ENCODE measurements around the gene RHOC.

RHOC gene

DNA sequence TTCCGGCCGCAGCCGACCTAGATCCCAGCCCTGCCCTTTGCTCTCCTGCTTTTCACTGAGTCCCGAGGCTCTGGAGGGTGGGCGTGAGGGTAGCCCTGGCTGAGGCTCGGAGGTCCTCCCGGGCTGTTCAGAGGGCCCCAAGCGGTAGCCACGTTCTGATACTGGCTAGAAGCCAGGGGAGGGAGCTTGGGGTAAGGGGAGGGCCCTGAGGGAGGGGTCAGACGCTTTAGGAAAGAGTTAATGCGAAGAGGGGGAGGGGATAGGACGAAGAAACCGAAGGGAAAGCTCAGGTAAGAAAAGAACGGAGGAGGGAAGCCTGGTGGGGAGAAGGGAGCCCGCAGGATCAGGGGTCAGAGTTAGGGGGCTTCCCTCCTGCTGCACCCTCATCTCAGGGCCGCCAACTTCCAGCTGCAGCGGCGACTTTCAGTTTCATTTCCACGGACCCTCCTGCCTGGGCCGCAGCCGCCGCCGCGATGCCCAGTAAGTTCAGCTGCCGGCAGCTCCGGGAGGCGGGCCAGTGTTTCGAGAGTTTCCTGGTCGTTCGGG is 32.4 kb downstream of the RHOC start, which contains the start of gene MOV10:
TSS of gene MOV10 (plus strand) at position 220 of the 546 bp plus-strand sequence. CDS start at position 474, 254 bp downstream.
- Histone ChIP-seq H3K9me3 (ENCODE audit: control insufficient read depth, low read length) (no peaks in the 10 kb centered on the region), H3K27me3 (replicated peaks; ENCODE audit: control insufficient read depth, insufficient read depth, low read length) (no peaks in the 10 kb centered on the region), H3K9ac (ENCODE audit: low read length) (peak within 1 kb of the TSS; percentile 92), H3K4me1 (ENCODE audit: control insufficient read depth, insufficient read depth, low read length) (peaks cover 19% of the 10 kb centered on the region), H3K4me3 (ENCODE audit: low read length) (peak within 1 kb of the TSS; percentile 91), H3K36me3 (ENCODE audit: control insufficient read depth, insufficient read depth, low read length, severe bottlenecking) (peaks cover 28% of the 10 kb centered on the region)
- peak; percentile 85 for DNase-seq (ENCODE audit: low read depth)

DNA sequence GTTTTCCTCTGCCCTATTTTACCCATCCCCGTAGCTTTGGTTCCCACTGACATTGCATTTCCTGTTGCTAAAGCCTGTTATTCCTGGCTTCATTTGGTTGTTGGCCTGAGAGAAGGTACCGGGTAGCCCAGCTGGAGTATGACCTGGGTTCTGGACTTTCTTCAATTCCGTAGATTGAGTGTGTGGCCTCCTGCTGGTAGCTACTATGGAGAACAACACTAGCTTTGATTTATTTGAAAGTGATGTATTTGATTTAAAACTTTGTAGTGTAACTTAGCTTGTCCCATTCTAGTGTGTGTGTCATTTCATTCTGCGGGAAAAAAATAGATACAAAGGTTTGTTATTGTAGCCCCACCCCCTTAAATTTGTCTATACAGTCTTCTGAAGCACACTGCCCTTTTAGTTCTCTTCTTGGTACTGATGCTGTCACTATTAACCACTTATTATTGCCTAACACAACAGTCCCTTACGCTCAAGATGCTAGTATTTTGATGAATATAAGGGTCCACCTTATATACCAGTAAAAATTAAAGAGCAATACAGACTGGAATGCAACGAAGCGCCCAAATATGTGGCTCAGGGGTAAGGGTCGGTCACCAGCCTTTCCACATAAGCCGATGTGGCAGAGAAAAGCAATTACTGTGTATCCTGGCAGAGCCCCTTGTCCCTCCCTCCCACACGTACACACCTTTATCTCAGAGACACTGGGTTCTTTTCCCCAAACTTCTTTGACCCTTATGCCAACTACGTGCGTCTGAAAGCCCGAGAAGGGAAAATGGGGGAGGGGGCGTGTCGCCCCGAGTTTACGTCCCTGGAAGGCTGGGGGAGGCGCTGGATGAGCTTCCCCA is 33.1 kb downstream of the RHOC start:
- Histone ChIP-seq H3K4me3 (ENCODE audit: low read length) (peak overlapping the region; percentile 91), H3K4me1 (ENCODE audit: control insufficient read depth, insufficient read depth, low read length) (peaks cover 22% of the 10 kb centered on the region), H3K9me3 (ENCODE audit: control insufficient read depth, low read length) (no peaks in the 10 kb centered on the region), H3K36me3 (ENCODE audit: control insufficient read depth, insufficient read depth, low read length, severe bottlenecking) (peaks cover 35% of the 10 kb centered on the region), H3K9ac (ENCODE audit: low read length) (peak overlapping the region; percentile 92), H3K27me3 (replicated peaks; ENCODE audit: control insufficient read depth, insufficient read depth, low read length) (no peaks in the 10 kb centered on the region)
- peak; percentile 79 for DNase-seq (ENCODE audit: low read depth)

DNA sequence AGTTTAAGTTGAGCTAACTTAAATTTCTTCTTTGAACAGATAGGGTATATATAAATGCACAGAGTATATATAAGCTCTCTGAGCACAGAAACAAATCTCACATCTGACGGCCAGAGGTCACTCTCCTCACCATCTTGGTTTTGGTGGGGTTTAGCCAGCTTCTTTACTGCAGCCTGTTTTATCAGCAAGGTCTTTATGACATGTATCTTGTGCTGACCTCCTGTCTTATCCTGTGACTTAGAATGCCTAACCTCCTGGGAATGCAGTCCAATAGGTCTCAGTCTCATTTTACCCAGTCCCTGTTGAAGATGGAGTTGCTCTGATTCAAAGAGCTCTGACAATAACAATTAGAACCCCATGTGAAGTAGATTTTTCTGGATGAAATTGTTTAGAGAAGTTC is 34.1 kb downstream of the RHOC start:
- peaks cover 45% of the 10 kb centered on the region for H3K36me3 ChIP-seq (ENCODE audit: control insufficient read depth, insufficient read depth, low read length, severe bottlenecking)
- H3K9ac ChIP-seq (ENCODE audit: low read length): no peak overlapping the region
- peaks cover 23% of the 10 kb centered on the region for H3K4me1 ChIP-seq (ENCODE audit: control insufficient read depth, insufficient read depth, low read length)
- no peaks in the 10 kb centered on the region for H3K9me3 ChIP-seq (ENCODE audit: control insufficient read depth, low read length)
- no peak overlapping the region for H3K4me3 ChIP-seq (ENCODE audit: low read length)
- no peaks in the 10 kb centered on the region for H3K27me3 ChIP-seq (replicated peaks; ENCODE audit: control insufficient read depth, insufficient read depth, low read length)
- DNase-seq (ENCODE audit: low read depth): no peak

DNA sequence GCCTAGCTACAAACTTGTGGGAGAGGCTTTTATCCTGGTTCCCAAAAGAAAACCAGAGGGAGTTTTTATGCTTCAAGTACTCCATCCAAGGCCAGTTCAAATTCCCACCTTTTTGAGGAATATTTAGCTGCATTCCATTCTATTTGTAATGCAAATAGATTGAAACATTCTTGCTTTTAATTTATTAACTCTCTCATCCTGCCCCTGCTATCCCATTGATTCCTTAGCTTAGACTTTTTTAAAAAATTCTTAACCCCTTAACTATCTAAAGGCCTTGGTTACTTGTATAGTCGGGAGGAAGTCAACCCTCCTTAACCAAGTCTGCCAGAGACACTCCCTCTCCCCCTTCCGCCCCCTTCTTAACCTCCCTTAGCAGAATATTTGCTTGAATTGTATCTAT is 34.9 kb downstream of the RHOC start:
- DNase-seq (ENCODE audit: low read depth): no peak
- Histone ChIP-seq H3K9ac (ENCODE audit: low read length) (no peak overlapping the region), H3K36me3 (ENCODE audit: control insufficient read depth, insufficient read depth, low read length, severe bottlenecking) (peaks cover 53% of the 10 kb centered on the region), H3K4me3 (ENCODE audit: low read length) (no peak overlapping the region), H3K9me3 (ENCODE audit: control insufficient read depth, low read length) (no peaks in the 10 kb centered on the region), H3K27me3 (replicated peaks; ENCODE audit: control insufficient read depth, insufficient read depth, low read length) (no peaks in the 10 kb centered on the region), H3K4me1 (ENCODE audit: control insufficient read depth, insufficient read depth, low read length) (peaks cover 23% of the 10 kb centered on the region)

DNA sequence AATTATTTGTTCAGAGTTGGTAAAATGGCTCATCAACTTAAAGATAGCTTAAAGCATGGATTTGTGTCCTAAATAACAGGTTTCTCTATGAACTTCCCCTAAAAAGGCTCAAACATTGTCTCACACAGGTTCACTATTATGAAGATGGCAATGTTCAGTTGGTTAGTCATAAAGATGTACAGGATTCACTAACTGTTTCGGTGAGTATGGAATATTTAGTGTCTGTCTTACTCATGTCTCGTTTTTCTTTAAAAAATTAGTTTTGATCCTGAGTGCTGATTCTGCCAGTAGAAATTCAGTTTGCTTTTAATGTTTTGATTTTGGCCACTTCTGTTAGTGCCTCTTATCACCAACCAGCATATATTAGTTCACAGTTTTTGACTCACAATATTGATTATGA is 40.0 kb downstream of the RHOC start:
- Histone ChIP-seq H3K4me3 (ENCODE audit: low read length) (no peak overlapping the region), H3K36me3 (ENCODE audit: control insufficient read depth, insufficient read depth, low read length, severe bottlenecking) (peaks cover 96% of the 10 kb centered on the region), H3K9ac (ENCODE audit: low read length) (no peak overlapping the region), H3K4me1 (ENCODE audit: control insufficient read depth, insufficient read depth, low read length) (peaks cover 4% of the 10 kb centered on the region), H3K9me3 (ENCODE audit: control insufficient read depth, low read length) (no peaks in the 10 kb centered on the region), H3K27me3 (replicated peaks; ENCODE audit: control insufficient read depth, insufficient read depth, low read length) (no peaks in the 10 kb centered on the region)
- no peak for DNase-seq (ENCODE audit: low read depth)

DNA sequence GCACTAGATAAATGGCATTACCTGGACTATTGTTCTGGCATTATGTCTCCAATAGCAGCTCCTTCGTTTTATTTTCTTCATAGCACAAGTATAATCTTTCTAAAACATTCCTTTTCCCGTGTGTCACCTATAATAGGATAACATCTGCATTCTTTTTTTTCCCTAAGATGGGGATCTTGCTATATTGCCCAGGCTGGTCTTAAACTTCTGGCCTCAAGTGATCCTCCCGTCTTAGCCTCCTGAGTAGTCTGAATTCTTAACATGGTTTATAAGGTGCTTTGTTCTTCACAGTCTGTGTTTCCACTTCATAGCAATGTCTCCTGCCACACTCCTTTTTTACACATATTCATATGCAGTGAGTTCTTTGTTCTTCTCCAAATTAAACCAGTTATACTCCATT is 41.1 kb downstream of the RHOC start:
- Histone ChIP-seq H3K9me3 (ENCODE audit: control insufficient read depth, low read length) (no peaks in the 10 kb centered on the region), H3K4me1 (ENCODE audit: control insufficient read depth, insufficient read depth, low read length) (peaks cover 4% of the 10 kb centered on the region), H3K4me3 (ENCODE audit: low read length) (no peak overlapping the region), H3K9ac (ENCODE audit: low read length) (no peak overlapping the region), H3K36me3 (ENCODE audit: control insufficient read depth, insufficient read depth, low read length, severe bottlenecking) (peaks cover 96% of the 10 kb centered on the region), H3K27me3 (replicated peaks; ENCODE audit: control insufficient read depth, insufficient read depth, low read length) (no peaks in the 10 kb centered on the region)
- DNase-seq (ENCODE audit: low read depth): no peak

DNA sequence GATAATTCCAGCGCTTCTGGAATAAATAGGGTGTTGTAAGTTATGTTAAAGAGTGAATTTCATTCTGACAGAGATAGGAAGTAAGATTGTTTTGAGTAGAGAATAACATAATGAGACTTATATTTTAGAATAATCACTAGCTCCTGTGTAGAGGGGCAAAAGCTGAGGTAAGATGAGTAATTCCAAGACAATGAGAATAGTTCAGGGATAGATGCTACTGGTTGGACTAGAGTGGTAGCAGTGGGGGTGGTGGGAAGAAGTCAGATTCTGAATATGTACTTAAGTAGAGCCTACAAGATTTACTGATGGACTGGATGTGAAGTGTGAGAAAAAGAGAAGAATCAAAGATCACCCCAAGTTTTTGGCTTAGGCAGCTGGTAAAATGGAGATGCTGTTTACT is 55.7 kb downstream of the RHOC start:
- Histone ChIP-seq H3K36me3 (ENCODE audit: control insufficient read depth, insufficient read depth, low read length, severe bottlenecking) (peaks cover 86% of the 10 kb centered on the region), H3K9me3 (ENCODE audit: control insufficient read depth, low read length) (no peaks in the 10 kb centered on the region), H3K4me3 (ENCODE audit: low read length) (no peak overlapping the region), H3K9ac (ENCODE audit: low read length) (no peak overlapping the region), H3K27me3 (replicated peaks; ENCODE audit: control insufficient read depth, insufficient read depth, low read length) (no peaks in the 10 kb centered on the region), H3K4me1 (ENCODE audit: control insufficient read depth, insufficient read depth, low read length) (no peaks in the 10 kb centered on the region)
- DNase-seq (ENCODE audit: low read depth): no peak

Data from adipocyte (in vitro differentiated cells).